Measurements from ENCODE around the gene STOM.

The STOM gene

DNA sequence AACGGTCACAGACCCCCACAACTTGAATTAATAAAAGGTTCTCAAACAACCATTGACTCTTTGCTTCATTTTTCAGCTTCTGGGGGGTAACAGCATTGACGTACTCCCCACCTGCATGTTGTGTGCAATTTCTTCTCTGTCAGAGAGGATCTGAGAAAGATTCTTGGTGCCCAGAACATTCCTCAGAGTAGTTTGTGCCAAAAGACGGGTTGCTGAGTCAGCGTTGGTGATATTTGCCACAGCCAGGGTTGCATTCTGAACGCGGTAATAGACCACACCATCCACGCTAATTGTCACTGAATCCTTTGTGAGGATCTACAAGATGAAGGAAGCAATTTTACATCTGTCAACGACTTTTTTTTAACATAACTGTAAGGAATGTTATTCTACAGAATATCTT is 21.0 kb downstream of the STOM start:
- DNase-seq (ENCODE audit: low read depth in 2 of 3, low spot score in 1 of 3): no peak

DNA sequence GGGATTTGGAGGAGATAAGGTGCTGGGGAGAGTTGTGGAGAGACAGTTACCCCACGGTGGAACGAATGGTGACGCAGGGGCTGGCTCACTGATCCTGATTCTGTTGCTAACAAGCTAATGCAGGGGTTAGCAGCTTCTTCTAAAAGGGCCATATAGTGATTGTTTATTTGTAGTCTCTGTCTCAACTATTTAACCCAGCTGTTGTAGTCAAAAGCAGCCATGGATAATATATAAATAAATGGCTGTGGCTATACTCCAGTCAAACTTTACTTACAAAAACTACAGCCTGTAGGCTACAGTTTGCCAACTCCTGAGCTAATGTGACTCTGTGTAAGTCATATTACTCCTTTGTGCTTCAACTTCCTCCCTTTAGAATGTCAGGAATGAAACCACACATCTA is 21.8 kb downstream of the STOM start:
- DNase-seq (ENCODE audit: low read depth in 2 of 3, low spot score in 1 of 3): no peak

- DNase-seq (ENCODE audit: low read depth in 2 of 3, low spot score in 1 of 3): no peak
Measured at GRCh38 chr9:121345070-121345469, 25.0 kb downstream of the STOM start.

GRCh38 chr9:121344184-121344583 is 25.9 kb downstream of the STOM start:
- no peak for DNase-seq (ENCODE audit: low read depth in 2 of 3, low spot score in 1 of 3)

- no peak for DNase-seq (ENCODE audit: low read depth in 2 of 3, low spot score in 1 of 3)
Measured at GRCh38 chr9:121340676-121341392, 29.2 kb downstream of the STOM start.

GRCh38 chr9:121339437-121339836 is 30.6 kb downstream of the STOM start:
- no peak for DNase-seq (ENCODE audit: low read depth in 2 of 3, low spot score in 1 of 3)

GRCh38 chr9:121336665-121337064 is 33.4 kb downstream of the STOM start:
- no peak for DNase-seq (ENCODE audit: low read depth in 2 of 3, low spot score in 1 of 3)

- no peak for DNase-seq (ENCODE audit: low read depth in 2 of 3, low spot score in 1 of 3)
Measured at GRCh38 chr9:121333950-121334773, 35.9 kb downstream of the STOM start.

DNA sequence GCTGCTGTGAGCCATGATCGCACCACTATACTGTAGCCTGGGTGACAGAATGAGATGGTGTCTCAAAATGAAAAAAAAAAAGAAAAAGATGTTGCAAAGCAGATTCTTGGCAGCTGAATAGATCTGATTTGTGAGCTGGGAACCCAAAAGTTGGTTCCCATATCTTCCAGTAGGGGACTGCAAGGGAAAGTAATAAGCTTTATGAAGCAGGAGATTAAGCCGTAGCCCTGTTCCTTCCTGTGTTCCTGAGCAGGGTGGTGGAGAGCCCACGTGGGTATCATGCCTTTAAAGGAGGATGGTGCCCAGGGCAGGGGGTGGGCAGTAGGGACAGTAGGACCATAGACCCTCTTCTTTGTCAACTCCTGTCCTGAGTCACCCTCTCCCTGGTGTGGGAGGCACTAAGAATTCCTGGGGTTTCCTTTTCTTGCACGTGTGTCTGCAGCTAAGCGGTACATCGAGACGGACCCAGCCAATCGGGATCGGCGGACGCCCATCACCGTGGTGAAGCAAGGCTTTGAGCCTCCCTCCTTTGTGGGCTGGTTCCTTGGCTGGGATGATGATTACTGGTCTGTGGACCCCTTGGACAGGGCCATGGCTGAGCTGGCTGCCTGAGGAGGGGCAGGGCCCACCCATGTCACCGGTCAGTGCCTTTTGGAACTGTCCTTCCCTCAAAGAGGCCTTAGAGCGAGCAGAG is 37.9 kb downstream of the STOM start:
- no peak for DNase-seq (ENCODE audit: low read depth in 2 of 3, low spot score in 1 of 3)

DNA sequence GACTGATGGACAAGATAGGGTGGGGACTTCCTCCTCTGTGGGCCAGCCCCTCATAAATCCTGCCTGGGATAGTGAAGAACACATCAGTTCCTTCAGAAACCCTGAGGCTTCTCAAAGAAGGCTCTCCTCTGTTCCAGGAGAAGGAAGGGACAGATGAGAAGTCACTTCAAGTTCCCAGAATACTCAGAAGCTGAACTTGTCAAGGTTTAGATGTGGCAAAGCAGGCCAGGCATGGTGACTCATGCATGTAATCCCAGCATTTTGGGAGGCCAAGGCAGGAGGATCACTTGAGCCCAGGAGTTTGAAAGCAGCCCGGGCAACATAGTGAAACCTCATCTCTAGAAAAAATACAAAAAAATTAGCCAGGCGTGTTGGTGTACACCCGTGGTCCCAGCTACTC is 38.5 kb downstream of the STOM start:
- no peak for DNase-seq (ENCODE audit: low read depth in 2 of 3, low spot score in 1 of 3)

DNA sequence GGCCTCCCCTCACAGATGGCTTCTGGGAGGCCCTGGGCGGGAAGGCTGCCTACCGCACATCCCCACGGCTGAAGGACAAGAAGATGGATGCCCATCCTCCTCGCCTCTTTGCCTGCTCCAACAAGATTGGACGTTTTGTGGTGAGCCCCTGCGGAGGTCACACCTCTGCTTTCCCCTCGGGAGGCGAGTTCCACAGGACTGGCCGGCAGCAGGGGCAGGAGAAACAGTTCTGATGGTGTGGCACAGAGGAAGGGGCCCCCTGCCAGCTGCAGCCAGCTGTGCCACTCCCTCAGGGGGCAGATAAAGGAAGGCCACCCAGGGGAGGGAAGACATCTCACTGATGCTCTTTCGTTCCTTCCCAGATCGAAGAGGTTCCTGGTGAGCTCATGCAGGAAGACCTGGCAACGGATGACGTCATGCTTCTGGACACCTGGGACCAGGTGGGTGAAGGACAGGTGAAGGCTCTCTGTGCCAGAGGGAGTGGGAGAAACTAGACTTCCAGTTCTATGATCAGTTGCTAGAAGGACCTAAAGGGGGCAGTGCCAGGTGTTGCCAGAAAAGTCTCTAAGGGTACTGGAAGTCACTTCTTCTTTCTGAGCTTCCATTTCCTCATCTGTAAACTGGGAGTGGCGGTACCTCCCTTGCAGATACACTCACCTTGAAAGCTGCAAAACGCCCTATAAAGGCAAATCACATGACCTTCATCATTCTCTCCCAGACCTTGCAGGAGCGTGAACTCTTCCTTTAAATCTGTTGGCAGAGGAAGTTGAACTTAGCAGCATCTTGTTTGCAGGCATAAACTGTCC is 41.0 kb downstream of the STOM start:
- DNase-seq (ENCODE audit: low read depth in 2 of 3, low spot score in 1 of 3): no peak

- no peak for DNase-seq (ENCODE audit: low read depth in 2 of 3, low spot score in 1 of 3)
Measured at GRCh38 chr9:121328476-121328875, 41.6 kb downstream of the STOM start.

GRCh38 chr9:121326901-121327613 is 43.0 kb downstream of the STOM start:
- DNase-seq (ENCODE audit: low read depth in 2 of 3, low spot score in 1 of 3): no peak

GRCh38 chr9:121326130-121326838 is 43.8 kb downstream of the STOM start:
- no peak for DNase-seq (ENCODE audit: low read depth in 2 of 3, low spot score in 1 of 3)

DNA sequence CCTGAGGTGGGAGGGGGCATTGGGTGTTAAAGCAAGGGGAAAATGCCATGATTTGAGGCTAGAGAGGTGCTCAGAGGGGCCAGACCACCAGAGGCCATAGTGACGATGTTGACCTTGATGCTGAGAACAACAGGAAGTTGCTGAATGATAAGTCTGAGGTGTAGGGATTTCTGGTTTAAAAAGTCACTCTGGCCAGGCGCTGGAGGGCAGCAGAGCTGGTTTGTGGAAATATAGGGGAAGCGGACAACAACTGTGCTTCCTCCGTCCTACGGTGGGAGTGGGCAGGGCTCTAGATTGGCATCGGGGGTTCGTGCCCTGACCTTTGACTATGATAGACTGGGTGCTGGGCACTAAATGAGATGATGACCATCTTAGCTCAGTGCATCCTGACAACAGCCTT is 44.7 kb downstream of the STOM start:
- DNase-seq (ENCODE audit: low read depth in 2 of 3, low spot score in 1 of 3): no peak

- DNase-seq (ENCODE audit: low read depth in 2 of 3, low spot score in 1 of 3): no peak
Measured at GRCh38 chr9:121324755-121325154, 45.3 kb downstream of the STOM start.

DNA sequence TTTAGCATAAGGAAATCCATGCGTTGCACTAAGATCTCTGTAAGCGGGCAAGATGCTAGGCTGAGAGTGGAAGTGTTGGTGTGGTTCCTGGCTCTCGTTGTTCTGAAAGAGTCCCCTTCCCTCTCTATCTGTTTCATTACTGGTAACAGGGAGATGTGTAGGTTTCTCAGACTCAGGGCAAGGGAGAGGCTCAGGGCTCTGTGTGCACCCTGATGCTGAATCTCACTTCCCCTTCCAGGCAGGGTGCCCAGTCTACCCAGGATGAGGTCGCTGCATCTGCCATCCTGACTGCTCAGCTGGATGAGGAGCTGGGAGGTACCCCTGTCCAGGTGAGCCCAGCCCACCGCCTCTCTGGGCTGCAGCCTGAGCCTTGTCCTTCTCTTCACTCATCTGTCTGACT is 45.7 kb downstream of the STOM start:
- no peak for DNase-seq (ENCODE audit: low read depth in 2 of 3, low spot score in 1 of 3)

- no peak for DNase-seq (ENCODE audit: low read depth in 2 of 3, low spot score in 1 of 3)
Measured at GRCh38 chr9:121323449-121324151, 46.5 kb downstream of the STOM start.

GRCh38 chr9:121322737-121323448 is 47.2 kb downstream of the STOM start:
- DNase-seq (ENCODE audit: low read depth in 2 of 3, low spot score in 1 of 3): no peak

All from stimulated activated CD4-positive, alpha-beta T cell treated with anti-CD3 and anti-CD28 coated beads, Interleukin-12 subunit alpha, Interleukin-12 subunit beta, amount 100 ng/mL, for 48 hours (primary cell).